GM12891 (cell line): ENCODE measurements around the gene KIFAP3.

ENCODE experiments used
- POLR2AphosphoS5 ChIP-seq: IDR thresholded peaks from 2 replicates; pipeline ENCODE4 v1.6.1; 2011; ENCODE audit warnings: low read depth, low read length, control low read depth
- TAF1 ChIP-seq: IDR thresholded peaks from 2 replicates; pipeline ENCODE4 v1.6.1; 2011; ENCODE audit warnings: low read depth, low read length, control low read depth

GRCh38 chr1:169904834-169905233 lies 169.7 kb downstream of the KIFAP3 start:
- TF ChIP-seq TAF1 (no peak), POLR2AphosphoS5 (no peak)
